Heart right ventricle (tissue), 16 donors: ENCODE measurements around the gene URM1. TPM values are rescaled to one million over a fixed set of nuclear protein-coding genes. Genes with fewer than 3 reads are reported as not detected.

Source experiments
- ATAC-seq, 8 donors: fragments of 200-7000 bp; cut with Tn5 transposase; one replicate each; pipeline ENCODE4 v1.9.1; 2020; ENCODE audit warnings: mild to moderate bottlenecking in 8 of 8, moderate library complexity in 8 of 8, moderate number of reproducible peaks in 1 of 8
- DNase-seq, 2 donors: peaks; one replicate each; pipeline ENCODE4 v3.0.0-alpha.2; 2020
- H3K27ac ChIP-seq, 10 donors: fragments of 200-600 bp; sonication (generic) in 2 of 10; one replicate each; pipeline versions ENCODE4 v1.5.0 to v1.8.0; 2020 to 2022; ENCODE audit warnings: mild to moderate bottlenecking in 3 of 10
- H3K27me3 ChIP-seq, 7 donors: fragments of 200-600 bp; one replicate each; pipeline ENCODE4 v1.8.0; 2021 to 2022; ENCODE audit warnings: mild to moderate bottlenecking in 2 of 7
- H3K36me3 ChIP-seq, 9 donors: fragments of 200-600 bp; sonication (generic) in 1 of 9; one replicate each; pipeline versions ENCODE4 v1.5.0 to v1.8.0; 2020 to 2022; ENCODE audit warnings: mild to moderate bottlenecking in 2 of 9
- H3K4me1 ChIP-seq, 9 donors: fragments of 200-600 bp; sonication (generic) in 1 of 9; one replicate each; pipeline versions ENCODE4 v1.5.0 to v1.8.0; 2020 to 2022; ENCODE audit warnings: mild to moderate bottlenecking in 4 of 9
- H3K4me3 ChIP-seq, 10 donors: fragments of 200-600 bp; sonication (generic) in 2 of 10; one replicate each; pipeline versions ENCODE4 v1.5.0 to v1.8.0; 2020 to 2022; ENCODE audit warnings: mild to moderate bottlenecking in 7 of 10, moderate library complexity in 2 of 10
- H3K9me3 ChIP-seq, 11 donors: fragments of 200-600 bp in 10 of 11; sonication (generic) in 2 of 11; one replicate each; pipeline versions ENCODE4 v1.5.0 to v1.8.0; 2013 to 2022; ENCODE audit warnings: mild to moderate bottlenecking in 2 of 11, control low read depth in 1 of 11, moderate library complexity in 1 of 11
- CTCF ChIP-seq, 9 donors: fragments of 200-600 bp; sonication (generic) in 2 of 9; IDR thresholded peaks; one replicate each; pipeline versions ENCODE4 v1.5.0 to v1.8.0; 2021 to 2022; ENCODE audit warnings: antibody characterized with exemption in 9 of 9, mild to moderate bottlenecking in 5 of 9, moderate library complexity in 1 of 9
- WGBS, 2 donors: extraction: QIAGEN DNeasy Blood & Tissue Kit; methylation state at CpG; one replicate each; pipeline ENCODE4 v1.1.7; 2013; ENCODE audit warnings: inconsistent platforms in 1 of 2; 5-methylcytosine and 5-hydroxymethylcytosine counted together
- intact Hi-C, 10 donors: fragments of 100-400 bp; cut with DNase I; formaldehyde crosslinking; loops; one replicate each; pipeline versions ENCODE4 v1.11.1 to v1.14.2; 2022
- polyA plus RNA-seq, 2 donors: library from polyadenylated mRNA; stranded (reverse); fragments of 200-250 nt; gene quantifications; one replicate each; pipeline ENCODE4 v1.2.3, GENCODE V29; 2013
- total RNA-seq, 10 donors: library from RNA; stranded (reverse); fragmentation: NEBNext Ultra II Directional in 3 of 10; extraction: Animal tissue kit (Norgen Biotek cat#: 25700) in 3 of 10; gene quantifications; one replicate each; pipeline versions ENCODE4 v1.2.1 to v1.2.4, GENCODE V29; 2021 to 2023
- donor health status: Arrhythmogenic right ventricular cardiomyopathy.
- donor health status: ischemic (EF 13 %, LVEDD 7.1; RV severe dilation, severe dysfunction).
- donor health status: healthy with polysubstance abuse.
- donor health status: DM: no; HTN: yes; CAD: no.
- donor health status: DM: no; HTN: no; CAD: no.
- donor health status: ischemic (EF 25% LVEDD 6.9; RV normal size, moderate dysfunction).
- donor health status: ischemic (EF 25% LVEDD 5.7; RV mildly dilated, moderate dysfunction).
- donor health status: healthy.
- donor health status: DM: yes; HTN: yes; CAD: no.
- donor health status: Ischemic cardiomyopathy.
- donor health status: ischemic (EF 35%, LVEDD 5.7; RV mildly dilated, moderate dysfunction).
- donor health status: nonischemic (EF 11% LVEDD 7.7; RV severe dilation, severe dysfunction).
- donor health status: DM: yes; HTN: yes; CAD: no.
- donor health status: PGD.
- donor health status: ischemic (EF 29% LVEDD 5.4; RV normal size, mild dysfunction).
- donor health status: nonischemic (EF 23%, LVEDD 6.1; RV moderate dilation, normal function).

The URM1 gene
- total and polyA plus RNA-seq, 12 donors = 18.7 to 75.7 (median 51.2) TPM

- Histone ChIP-seq H3K36me3 (peaks cover 0 to 99% (median 26%) of the 10 kb centered on the region in 9 donors), H3K4me1 (peaks cover 0 to 13% (median 3%) of the 10 kb centered on the region in 9 donors), H3K4me3 (no peak overlapping the region), H3K27ac (no peak overlapping the region), H3K9me3 (no peaks in the 10 kb centered on the region), H3K27me3 (no peaks in the 10 kb centered on the region)
- intact Hi-C loops = no loop called here
- 78 to 82% methylated on average over 18 of the region's 18 CpGs for WGBS, 2 donors
- DNase-seq (no peak), ATAC-seq (no peak)
- TF ChIP-seq CTCF (IDR thresholded peaks at IDR 0.05) = no peak
Observed at GRCh38 chr9:128385496-128386460, 14.6 kb downstream of the URM1 start.

GRCh38 chr9:128388150-128388549, 17.0 kb downstream of the URM1 start:
- Histone ChIP-seq H3K9me3 (no peaks in the 10 kb centered on the region), H3K4me1 (peaks cover 0 to 6% (median 0%) of the 10 kb centered on the region in 9 donors), H3K27me3 (peaks cover 0 to 11% (median 0%) of the 10 kb centered on the region in 7 donors), H3K27ac (no peak overlapping the region), H3K4me3 (no peak overlapping the region), H3K36me3 (peaks cover 0 to 97% (median 26%) of the 10 kb centered on the region in 9 donors)
- intact Hi-C loops = no loop called here
- ATAC-seq = no peak
- DNase-seq = no peak
- WGBS, 2 donors = 93 to 94% methylated on average over 10 of the region's 10 CpGs
- TF ChIP-seq CTCF (IDR thresholded peaks at IDR 0.05) = no peak

- Histone ChIP-seq H3K9me3 (no peaks in the 10 kb centered on the region), H3K27ac (no peak overlapping the region), H3K4me1 (peaks cover 0 to 6% (median 0%) of the 10 kb centered on the region in 9 donors), H3K36me3 (peaks cover 0 to 83% (median 25%) of the 10 kb centered on the region in 9 donors), H3K4me3 (no peak overlapping the region), H3K27me3 (peaks cover 0 to 15% (median under 1%) of the 10 kb centered on the region in 7 donors)
- DNase-seq = no peak
- intact Hi-C loops = no loop called here
- ATAC-seq = no peak
- WGBS, 2 donors = 67 to 83% methylated on average over 13 of the region's 13 CpGs
- TF ChIP-seq CTCF (IDR thresholded peaks at IDR 0.05) = no peak
Observed at GRCh38 chr9:128389395-128390149, 18.4 kb downstream of the URM1 start.

- ATAC-seq = no peak
- intact Hi-C loops = no loop called here
- no peak for DNase-seq
- Histone ChIP-seq H3K27ac (no peak overlapping the region), H3K36me3 (peaks cover 0 to 75% (median 25%) of the 10 kb centered on the region in 9 donors), H3K9me3 (no peaks in the 10 kb centered on the region), H3K4me1 (peaks cover 0 to 6% (median 0%) of the 10 kb centered on the region in 9 donors), H3K4me3 (no peak overlapping the region), H3K27me3 (peaks cover 0 to 21% (median 6%) of the 10 kb centered on the region in 7 donors)
- TF ChIP-seq CTCF (IDR thresholded peaks at IDR 0.05) = no peak
- WGBS, 2 donors = 89 to 91% methylated on average over 11 of the region's 11 CpGs
Observed at GRCh38 chr9:128390150-128390812, 19.1 kb downstream of the URM1 start.
